GM21367 (cell line): ENCODE results near the gene SLC15A1.
"Not testable (repeated sequence)": the region's sequence is repeated elsewhere in the genome, so short reads cannot be mapped to it uniquely, and the experiment has no call there.

Source experiments
- ATAC-seq: cut with Tn5 transposase; IDR thresholded peaks from one replicate; pipeline ENCODE4 v1.9.1; 2021; ENCODE audit not compliant: unreplicated experiment

SLC15A1 gene

DNA sequence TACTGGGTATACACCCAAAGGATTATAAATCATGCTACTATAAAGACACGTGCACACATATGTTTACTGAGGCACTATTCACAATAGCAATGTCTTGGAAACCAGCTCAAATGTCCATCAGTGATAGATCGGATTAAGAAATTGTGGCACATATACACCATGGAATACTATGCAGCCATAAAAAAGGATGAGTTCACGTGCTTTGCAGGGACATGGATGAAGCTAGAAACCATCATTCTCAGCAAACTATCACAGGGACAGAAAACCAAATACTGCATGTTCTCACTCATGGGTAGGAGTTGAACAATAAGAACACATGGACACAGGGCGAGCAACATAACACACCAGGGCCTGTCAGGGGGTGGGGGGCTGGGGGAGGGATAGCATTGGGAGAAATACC is 2.0 kb upstream of the SLC15A1 start:
- ATAC-seq = not testable (repeated sequence)

DNA sequence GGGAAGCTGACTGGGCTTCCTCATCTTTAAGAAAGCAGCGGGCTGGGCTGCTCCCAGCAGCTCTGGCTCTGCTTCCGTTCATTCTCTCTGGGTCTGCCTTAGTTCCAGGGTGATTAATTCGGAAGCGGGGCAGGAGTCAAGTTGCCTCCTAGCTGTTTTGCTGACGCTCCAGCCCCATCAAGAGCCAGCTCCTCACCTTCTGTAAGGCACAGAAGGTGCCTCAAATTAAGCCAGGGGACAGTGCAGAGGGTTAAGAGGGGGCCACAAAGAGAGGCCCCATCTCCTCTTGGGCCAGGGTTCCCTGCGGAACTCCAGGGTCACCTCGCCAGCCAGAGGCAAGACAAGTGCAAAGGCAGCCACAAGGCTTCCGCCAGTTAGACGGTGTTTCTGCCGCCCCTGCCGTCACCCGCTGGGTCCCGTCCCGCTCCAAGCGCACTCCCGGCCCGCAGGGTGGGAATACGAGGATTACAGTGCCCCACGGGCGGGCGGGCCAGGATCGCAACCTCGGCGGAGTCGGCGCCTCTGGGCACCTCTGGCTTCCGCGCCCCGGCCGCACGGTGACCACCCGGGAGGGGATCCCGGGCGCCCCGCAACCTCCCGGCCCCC is 508 bp downstream of the SLC15A1 start:
- ATAC-seq = no peak

GRCh38 chr13:98751367-98751782 is 1.1 kb downstream of the SLC15A1 start:
- no peak for ATAC-seq

GRCh38 chr13:98749501-98749900 is 3.0 kb downstream of the SLC15A1 start:
- ATAC-seq = no peak

DNA sequence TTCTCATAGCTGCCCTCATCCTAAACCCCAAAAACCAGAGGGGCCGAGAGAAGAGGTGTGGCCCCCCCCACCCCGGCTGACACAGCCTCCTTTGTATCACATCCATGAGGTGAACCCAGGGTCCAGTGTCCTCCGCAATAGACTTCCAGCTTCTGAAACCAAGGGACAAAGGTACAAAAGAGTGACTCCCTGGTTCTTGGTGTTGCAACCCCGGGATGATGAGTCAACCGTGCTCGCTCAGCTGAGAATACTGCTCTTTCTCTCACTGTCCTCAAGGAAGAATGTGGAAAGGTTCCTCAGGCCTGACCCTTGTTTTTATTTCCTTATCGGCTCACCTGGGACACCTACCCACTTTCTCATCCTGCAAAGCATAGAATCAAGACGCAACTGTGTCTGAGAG is 5.5 kb downstream of the SLC15A1 start:
- ATAC-seq = no peak

DNA sequence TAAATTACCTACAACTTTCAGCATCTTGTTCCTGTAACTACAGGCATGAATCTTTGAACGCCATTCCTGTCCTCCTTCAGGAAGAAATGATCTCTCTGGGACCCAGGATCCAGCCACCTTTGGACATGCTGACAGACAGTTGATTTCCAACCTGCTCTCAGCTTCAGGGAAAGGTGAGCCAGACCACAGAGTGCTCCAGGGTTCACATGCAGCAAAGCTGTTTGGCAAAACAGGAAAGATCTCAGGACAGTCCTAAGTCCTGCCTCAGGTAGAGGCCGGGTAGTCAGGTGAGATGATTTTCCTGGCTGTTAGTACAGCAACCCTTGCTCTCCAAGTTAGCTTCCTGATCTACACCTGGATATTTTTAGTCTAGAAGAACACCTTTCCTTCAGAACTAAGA is 9.1 kb downstream of the SLC15A1 start:
- no peak for ATAC-seq

DNA sequence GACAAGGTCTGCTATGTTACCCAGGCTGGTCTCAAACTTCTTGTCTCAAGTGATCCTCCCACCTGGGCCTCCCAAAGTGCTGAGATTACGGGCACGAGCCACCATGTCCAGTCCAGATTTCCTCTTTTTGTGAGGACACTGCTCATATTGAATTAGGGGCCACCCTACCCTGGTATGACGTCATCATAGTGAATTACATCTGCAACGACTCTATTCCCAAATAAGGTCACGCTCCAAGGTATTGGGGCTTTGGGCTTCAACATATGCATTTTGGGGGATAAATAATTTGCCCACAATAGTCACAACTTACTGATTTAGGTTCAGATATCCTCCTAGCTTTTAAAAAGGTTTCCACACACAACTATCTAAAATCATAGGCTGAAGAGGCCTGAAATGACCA is 9.5 kb downstream of the SLC15A1 start:
- no peak for ATAC-seq

- no peak for ATAC-seq
Observed at GRCh38 chr13:98741741-98742435, 10.6 kb downstream of the SLC15A1 start.

- no peak for ATAC-seq
Observed at GRCh38 chr13:98740131-98740530, 12.3 kb downstream of the SLC15A1 start.

GRCh38 chr13:98738993-98739392 is 13.5 kb downstream of the SLC15A1 start:
- ATAC-seq = no peak

GRCh38 chr13:98738213-98738612 is 14.3 kb downstream of the SLC15A1 start:
- ATAC-seq = no peak

DNA sequence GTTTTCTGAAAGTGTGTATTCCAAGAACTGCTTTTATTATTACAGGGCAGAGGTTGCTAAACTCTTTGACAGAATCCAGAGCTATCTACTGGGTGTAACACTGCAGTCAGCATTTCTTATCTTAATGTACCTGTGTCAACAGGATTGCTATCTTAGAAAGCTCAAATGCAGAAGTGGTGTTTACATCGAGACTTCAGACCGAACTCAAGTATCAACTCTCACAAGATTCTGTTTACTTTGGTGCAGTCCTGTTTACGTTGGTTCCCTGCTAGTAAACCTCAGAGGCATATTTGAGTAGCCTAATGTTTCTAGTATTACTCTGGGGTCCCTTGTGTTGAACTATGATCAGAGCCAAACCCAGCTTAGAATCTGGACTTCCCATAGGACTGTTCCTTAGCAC is 20.5 kb downstream of the SLC15A1 start:
- no peak for ATAC-seq

- ATAC-seq = no peak
Observed at GRCh38 chr13:98731038-98731437, 21.4 kb downstream of the SLC15A1 start.

- no peak for ATAC-seq
Observed at GRCh38 chr13:98730441-98730840, 22.0 kb downstream of the SLC15A1 start.

DNA sequence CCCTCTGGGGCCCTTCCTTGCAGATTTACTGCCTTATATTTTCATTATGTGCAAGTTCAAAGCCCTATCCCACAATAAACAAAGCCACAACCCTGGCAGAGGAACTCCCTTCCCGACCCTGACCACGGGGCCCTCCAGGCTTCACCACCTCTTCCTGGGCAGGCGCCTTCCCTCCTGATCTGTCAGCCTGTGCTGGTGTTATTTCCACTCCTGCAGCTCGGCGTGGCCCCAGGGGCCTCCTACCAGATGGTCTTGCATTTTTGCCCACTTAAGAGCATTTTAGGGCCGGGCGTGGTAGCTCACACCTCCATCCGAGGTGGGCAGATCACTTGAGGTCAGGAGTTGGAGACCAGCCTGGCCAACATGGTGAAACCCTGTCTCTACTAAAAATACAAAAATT is 22.8 kb downstream of the SLC15A1 start:
- ATAC-seq = no peak

GRCh38 chr13:98722958-98723357 is 29.5 kb downstream of the SLC15A1 start:
- ATAC-seq = no peak

DNA sequence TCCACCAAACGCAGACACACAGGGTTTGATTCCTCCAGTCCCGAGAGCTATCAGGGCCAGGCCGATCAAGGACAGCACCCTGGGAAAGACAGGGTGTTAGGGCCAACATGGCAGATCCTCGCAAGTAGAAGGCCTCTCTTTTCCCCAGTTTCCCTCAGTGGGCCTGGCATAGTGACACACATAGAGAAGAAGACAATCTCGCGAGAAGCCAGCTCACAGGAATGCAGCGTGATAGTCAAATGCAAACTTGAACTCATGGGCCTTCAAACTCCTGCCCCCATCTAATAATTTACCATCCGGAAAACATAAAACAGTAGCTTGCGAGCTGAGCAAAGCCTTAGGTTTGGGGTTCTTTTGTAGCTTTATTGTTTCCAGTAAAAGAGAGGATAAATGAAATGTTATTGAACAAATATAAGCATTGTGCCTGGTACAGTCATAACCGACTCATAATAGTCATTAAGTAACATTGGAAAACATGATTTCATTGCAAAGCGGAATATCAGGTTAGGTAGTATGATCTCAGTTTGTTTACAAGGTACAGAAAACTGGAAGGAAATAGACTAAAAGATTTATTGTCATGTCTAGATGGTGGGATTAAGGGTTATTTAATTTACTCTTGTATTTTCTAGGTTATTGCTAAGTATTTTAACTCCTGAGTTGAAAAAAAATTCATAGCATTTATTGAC is 30.5 kb downstream of the SLC15A1 start:
- no peak for ATAC-seq

- no peak for ATAC-seq
Observed at GRCh38 chr13:98719527-98720250, 32.8 kb downstream of the SLC15A1 start.

GRCh38 chr13:98717891-98718290 is 34.6 kb downstream of the SLC15A1 start:
- ATAC-seq = no peak

DNA sequence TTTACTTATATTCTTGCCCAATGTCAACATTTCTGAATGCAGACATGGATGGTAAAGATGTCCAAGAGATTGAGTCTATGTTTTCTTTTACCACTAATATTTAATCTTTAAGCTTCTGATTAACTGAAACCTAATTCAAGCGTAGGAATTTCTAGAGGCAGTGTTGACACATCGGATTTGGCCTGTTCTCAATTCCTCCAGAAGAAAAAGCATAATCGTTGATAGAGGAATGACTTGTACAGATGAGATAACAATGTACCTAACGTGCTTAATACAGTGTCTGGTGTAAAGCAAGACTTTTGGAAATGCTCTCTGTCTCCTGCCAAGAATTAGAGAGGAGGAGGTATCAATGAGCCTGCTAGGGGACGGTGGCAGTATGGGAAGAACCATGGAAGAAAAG is 35.2 kb downstream of the SLC15A1 start:
- no peak for ATAC-seq

GRCh38 chr13:98710521-98710920 is 42.0 kb downstream of the SLC15A1 start:
- ATAC-seq = no peak
